ENCODE data around the gene TMEM106C. TPM values are rescaled to one million over a fixed set of nuclear protein-coding genes. Genes with fewer than 3 reads are reported as not detected.

TMEM106C gene
- polyA plus RNA-seq, 1 experiment = 93.7 TPM

DNA sequence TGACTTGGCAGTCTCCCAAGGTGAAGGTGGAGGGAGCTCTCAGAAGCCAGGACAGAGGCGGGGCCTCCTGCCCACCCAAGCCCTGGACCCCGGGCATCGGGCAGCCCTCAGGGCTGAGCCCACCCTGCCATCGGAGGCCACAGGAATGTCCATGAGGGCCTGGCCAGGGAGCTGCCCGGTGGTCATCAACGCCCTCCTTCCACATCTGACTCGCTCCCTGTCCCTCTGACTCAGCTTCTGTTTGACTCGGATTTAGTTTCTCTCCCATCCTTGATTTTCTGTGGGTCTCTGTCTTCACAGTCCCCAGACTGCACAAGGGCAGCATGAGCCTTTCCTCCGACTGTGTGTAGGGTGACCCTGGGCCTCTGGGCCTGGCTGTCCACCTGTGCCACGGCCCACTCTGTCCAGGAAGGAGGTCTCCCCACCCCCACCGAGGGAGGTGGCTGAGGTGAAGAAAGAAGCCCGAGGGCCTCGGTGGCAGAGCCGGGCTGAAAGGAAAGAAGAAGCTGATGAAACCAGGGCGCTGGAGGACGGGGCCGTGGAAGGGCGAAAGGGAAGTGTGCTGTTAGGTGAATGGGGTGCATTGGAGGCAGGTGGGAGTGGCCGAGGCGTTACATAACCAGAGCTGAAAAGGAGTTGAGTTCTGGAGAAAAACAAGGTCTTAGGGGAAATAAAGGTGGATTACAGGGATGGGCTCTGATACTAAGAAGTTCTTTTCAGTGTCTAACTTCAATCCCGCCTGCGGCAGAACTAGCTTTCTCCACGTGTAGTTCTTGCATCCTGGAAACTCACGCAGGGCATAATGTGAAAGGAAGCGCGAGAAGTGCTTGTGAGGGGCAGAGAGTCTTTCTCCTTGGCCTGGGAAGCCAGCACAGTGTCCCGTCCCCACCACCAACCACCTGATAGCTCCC lies 16.7 kb upstream of the TMEM106C start:
- H3K9me3 ChIP-seq (ENCODE audit: control insufficient read depth, insufficient read depth, low read length) = no peaks in the 10 kb centered on the region; the same call in 1 of the 2 replicates
- no peak for DNase-seq (ENCODE audit: low read depth, low spot score)
- no peak overlapping the region for H3K4me3 ChIP-seq (ENCODE audit: low read depth, low read length)
- CTCF ChIA-PET = interaction anchor here (0.8 to 5.1 kb wide), 6 partner anchors 17 to 231 kb away, joined by 3 to 52 read pairs (median 5); partner anchors contain the start of genes TMEM106C and VDR
- POLR2A ChIA-PET = interaction anchor here (1.0 kb wide), 3 partner anchors 11 to 108 kb away, joined by 3 to 5 read pairs (median 4); no protein-coding TSS in a partner anchor
- H3K27ac ChIP-seq (ENCODE audit: low read depth, low read length) = no peak overlapping the region
- TF ChIP-seq, protein P1, sequence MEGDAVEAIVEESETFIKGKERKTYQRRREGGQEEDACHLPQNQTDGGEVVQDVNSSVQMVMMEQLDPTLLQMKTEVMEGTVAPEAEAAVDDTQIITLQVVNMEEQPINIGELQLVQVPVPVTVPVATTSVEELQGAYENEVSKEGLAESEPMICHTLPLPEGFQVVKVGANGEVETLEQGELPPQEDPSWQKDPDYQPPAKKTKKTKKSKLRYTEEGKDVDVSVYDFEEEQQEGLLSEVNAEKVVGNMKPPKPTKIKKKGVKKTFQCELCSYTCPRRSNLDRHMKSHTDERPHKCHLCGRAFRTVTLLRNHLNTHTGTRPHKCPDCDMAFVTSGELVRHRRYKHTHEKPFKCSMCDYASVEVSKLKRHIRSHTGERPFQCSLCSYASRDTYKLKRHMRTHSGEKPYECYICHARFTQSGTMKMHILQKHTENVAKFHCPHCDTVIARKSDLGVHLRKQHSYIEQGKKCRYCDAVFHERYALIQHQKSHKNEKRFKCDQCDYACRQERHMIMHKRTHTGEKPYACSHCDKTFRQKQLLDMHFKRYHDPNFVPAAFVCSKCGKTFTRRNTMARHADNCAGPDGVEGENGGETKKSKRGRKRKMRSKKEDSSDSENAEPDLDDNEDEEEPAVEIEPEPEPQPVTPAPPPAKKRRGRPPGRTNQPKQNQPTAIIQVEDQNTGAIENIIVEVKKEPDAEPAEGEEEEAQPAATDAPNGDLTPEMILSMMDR (IDR thresholded peaks at IDR 0.05; ENCODE audit: low read depth, low read length) = no peak
- peaks cover 14% of the 10 kb centered on the region for H3K27me3 ChIP-seq (ENCODE audit: control insufficient read depth, insufficient read depth, low read length)

DNA sequence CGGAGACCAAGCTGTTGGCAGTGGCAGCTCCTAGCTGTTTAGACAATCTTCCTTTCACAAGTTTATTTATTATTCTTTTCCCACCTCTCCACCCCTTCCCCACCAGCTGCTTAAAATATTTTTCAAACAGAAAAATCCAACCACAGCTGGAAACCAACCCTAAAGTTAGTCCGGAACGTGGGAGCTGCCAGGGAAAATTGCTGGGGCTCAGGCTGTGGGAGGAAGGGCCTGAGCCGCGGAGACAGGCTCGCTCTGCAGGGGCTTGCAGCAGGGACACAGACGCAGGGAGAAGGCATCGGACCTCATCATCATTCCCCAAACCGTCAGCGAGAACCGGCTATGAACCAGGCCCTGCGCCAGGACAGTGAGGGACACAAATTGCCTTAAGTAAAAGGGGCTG lies 16.1 kb upstream of the TMEM106C start:
- CTCF ChIA-PET = interaction anchor here (0.8 to 5.1 kb wide), 6 partner anchors 16 to 231 kb away, joined by 3 to 52 read pairs (median 5); partner anchors contain the start of genes TMEM106C and VDR
- no peak for DNase-seq (ENCODE audit: low read depth, low spot score)

DNA sequence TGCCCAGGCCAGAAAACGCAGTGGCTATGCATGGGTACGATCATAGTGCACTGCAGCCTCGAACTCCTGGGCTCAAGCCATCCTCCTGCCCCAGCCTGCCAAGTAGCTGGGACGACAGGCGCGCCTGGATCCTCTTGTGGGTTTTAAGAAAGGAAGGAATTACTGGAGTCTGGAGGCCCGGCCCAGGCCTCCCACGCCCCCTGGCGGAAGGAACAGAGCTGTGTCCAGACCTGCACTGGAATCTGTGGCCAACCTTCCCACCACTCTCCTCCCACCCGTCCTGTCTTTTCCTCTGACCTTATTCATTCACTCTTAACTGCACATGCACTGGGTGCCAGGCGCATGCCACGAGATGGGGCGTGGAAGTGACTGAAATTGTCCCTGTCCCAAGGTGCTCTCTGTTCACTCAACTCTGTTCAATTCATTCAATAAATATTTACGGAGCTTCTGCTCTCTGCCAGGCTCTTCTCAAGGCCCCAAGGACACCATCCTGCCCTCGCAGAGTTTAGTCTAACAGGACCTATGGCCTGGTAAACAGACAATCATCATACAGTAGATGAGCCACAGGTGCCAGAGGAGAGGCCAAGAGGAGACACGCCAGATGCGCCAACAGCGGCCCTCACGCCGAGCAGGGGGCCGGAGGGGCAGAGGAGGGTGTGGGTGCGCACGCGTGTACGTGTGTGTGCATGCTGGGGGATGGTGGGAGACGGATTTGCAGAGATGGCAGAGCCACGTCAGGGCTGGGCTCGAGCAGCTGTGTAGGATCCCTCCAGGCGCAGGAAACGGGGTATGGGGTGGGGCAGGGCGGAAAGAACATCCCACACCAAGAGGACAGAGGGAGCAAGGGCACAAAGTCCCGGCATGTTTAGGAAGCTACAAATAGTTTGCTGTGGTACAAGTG lies 13.7 kb upstream of the TMEM106C start:
- no peak overlapping the region for H3K4me3 ChIP-seq (ENCODE audit: low read depth, low read length)
- TF ChIP-seq, protein P1 (IDR thresholded peaks at IDR 0.05; ENCODE audit: low read depth, low read length) = peak; percentile 92
- ChIA-PET CTCF (interaction anchor here (0.5 to 5.1 kb wide), 34 partner anchors 8 to 714 kb away, joined by 3 to 52 read pairs (median 4); partner anchors contain the start of genes TMEM106C and VDR), POLR2A (interaction anchor here (1.1 kb wide), 1 partner anchor 46 kb away, joined by 4 read pairs; no protein-coding TSS in a partner anchor)
- H3K27ac ChIP-seq (ENCODE audit: low read depth, low read length) = no peak overlapping the region
- H3K9me3 ChIP-seq (ENCODE audit: control insufficient read depth, insufficient read depth, low read length) = no peaks in the 10 kb centered on the region; the same call in 1 of the 2 replicates
- peak; percentile 55 for DNase-seq (ENCODE audit: low read depth, low spot score)
- H3K27me3 ChIP-seq (ENCODE audit: control insufficient read depth, insufficient read depth, low read length) = peaks cover 23% of the 10 kb centered on the region

More for the DNA sequence above, 16.1 kb upstream of the TMEM106C start:
- POLR2A ChIA-PET = interaction anchor here (0.6 to 1.0 kb wide), 3 partner anchors 12 to 158 kb away, joined by 3 to 7 read pairs (median 5); no protein-coding TSS in a partner anchor
- Histone ChIP-seq H3K9me3 (ENCODE audit: control insufficient read depth, insufficient read depth, low read length) (no peaks in the 10 kb centered on the region; the same call in 1 of the 2 replicates), H3K4me3 (ENCODE audit: low read depth, low read length) (no peak overlapping the region), H3K27me3 (ENCODE audit: control insufficient read depth, insufficient read depth, low read length) (peaks cover 17% of the 10 kb centered on the region), H3K27ac (ENCODE audit: low read depth, low read length) (no peak overlapping the region)
- TF ChIP-seq, protein P1 (IDR thresholded peaks at IDR 0.05; ENCODE audit: low read depth, low read length) = no peak

DNA sequence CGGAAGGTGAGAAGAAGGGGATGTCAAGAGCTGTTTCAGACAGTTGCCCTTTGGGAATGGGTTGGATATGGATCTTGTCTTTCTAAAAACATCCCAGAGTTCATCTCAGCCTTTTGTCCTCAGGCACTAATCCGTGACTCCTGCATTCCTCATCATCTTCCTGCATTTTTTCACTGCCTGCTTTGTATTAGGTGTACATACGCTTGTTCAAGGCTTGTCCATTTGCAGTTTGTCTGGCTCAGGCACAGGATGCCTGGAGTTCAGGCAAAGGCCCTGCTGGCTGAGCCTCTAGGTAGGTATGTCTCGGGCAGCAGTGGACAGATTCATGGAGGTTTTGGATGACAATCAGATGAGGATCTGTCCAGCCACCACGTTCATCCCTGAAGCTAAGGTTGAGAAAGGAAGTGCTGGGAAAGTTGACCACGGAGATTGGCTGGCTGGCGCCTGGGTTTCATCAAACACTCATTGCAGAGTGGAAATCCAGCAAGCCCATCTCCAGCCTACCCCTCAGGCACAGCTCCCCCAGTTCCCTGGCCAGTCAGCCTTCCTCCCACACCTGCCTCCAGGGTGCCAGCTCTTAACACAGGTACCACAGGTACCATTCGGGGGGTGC lies 12.4 kb upstream of the TMEM106C start:
- Histone ChIP-seq H3K27ac (ENCODE audit: low read depth, low read length) (no peak overlapping the region), H3K4me3 (ENCODE audit: low read depth, low read length) (no peak overlapping the region), H3K27me3 (ENCODE audit: control insufficient read depth, insufficient read depth, low read length) (peaks cover 27% of the 10 kb centered on the region), H3K9me3 (ENCODE audit: control insufficient read depth, insufficient read depth, low read length) (no peaks in the 10 kb centered on the region; the same call in 1 of the 2 replicates)
- TF ChIP-seq, protein P1 (IDR thresholded peaks at IDR 0.05; ENCODE audit: low read depth, low read length) = no peak
- ChIA-PET CTCF (interaction anchor here (1.4 to 4.0 kb wide), 5 partner anchors 12 to 113 kb away, joined by 3 to 46 read pairs (median 7); partner anchors contain the start of gene TMEM106C), POLR2A (no interaction called here)
- no peak for DNase-seq (ENCODE audit: low read depth, low spot score)

Data from AG04450 (cell line).